Measurements from ENCODE around the gene LYRM1.

Gene LYRM1, protein sequence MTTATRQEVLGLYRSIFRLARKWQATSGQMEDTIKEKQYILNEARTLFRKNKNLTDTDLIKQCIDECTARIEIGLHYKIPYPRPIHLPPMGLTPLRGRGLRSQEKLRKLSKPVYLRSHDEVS

GRCh38 chr16:20900299-20901067, at the start of gene LYRM1, which contains the start of gene DCUN1D3:
LYRM1 (plus strand) TSS chr16:20900771; CDS start chr16:20915556, 14,785 bp downstream.
DCUN1D3 (minus strand) TSS chr16:20900358; CDS start chr16:20862538, 37,820 bp downstream.
- FAIRE-seq (no peak), DNase-seq (ENCODE audit: insufficient read length, low spot score) (peak; percentile 70)
- TF ChIP-seq, protein P1, sequence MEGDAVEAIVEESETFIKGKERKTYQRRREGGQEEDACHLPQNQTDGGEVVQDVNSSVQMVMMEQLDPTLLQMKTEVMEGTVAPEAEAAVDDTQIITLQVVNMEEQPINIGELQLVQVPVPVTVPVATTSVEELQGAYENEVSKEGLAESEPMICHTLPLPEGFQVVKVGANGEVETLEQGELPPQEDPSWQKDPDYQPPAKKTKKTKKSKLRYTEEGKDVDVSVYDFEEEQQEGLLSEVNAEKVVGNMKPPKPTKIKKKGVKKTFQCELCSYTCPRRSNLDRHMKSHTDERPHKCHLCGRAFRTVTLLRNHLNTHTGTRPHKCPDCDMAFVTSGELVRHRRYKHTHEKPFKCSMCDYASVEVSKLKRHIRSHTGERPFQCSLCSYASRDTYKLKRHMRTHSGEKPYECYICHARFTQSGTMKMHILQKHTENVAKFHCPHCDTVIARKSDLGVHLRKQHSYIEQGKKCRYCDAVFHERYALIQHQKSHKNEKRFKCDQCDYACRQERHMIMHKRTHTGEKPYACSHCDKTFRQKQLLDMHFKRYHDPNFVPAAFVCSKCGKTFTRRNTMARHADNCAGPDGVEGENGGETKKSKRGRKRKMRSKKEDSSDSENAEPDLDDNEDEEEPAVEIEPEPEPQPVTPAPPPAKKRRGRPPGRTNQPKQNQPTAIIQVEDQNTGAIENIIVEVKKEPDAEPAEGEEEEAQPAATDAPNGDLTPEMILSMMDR (IDR thresholded peaks at IDR 0.05; ENCODE audit: insufficient read depth, missing control alignments) = no peak

GRCh38 chr16:20850981-20851380, 49.6 kb upstream of the LYRM1 start:
- TF ChIP-seq, protein P1 (IDR thresholded peaks at IDR 0.05; ENCODE audit: insufficient read depth, missing control alignments) = no peak
- FAIRE-seq = no peak
- DNase-seq (ENCODE audit: insufficient read length, low spot score) = no peak

- FAIRE-seq (no peak), DNase-seq (ENCODE audit: insufficient read length, low spot score) (no peak)
- TF ChIP-seq, protein P1 (IDR thresholded peaks at IDR 0.05; ENCODE audit: insufficient read depth, missing control alignments) = no peak
Measured at GRCh38 chr16:20851601-20852000, 49.0 kb upstream of the LYRM1 start.

- DNase-seq (ENCODE audit: insufficient read length, low spot score) (no peak), FAIRE-seq (no peak)
- TF ChIP-seq, protein P1 (IDR thresholded peaks at IDR 0.05; ENCODE audit: insufficient read depth, missing control alignments) = no peak
Measured at GRCh38 chr16:20853143-20853542, 47.4 kb upstream of the LYRM1 start.

GRCh38 chr16:20853981-20854620, 46.5 kb upstream of the LYRM1 start:
- DNase-seq (ENCODE audit: insufficient read length, low spot score) = no peak
- TF ChIP-seq, protein P1 (IDR thresholded peaks at IDR 0.05; ENCODE audit: insufficient read depth, missing control alignments) = no peak
- no peak for FAIRE-seq

GRCh38 chr16:20854963-20855362, 45.6 kb upstream of the LYRM1 start:
- DNase-seq (ENCODE audit: insufficient read length, low spot score) (no peak), FAIRE-seq (no peak)
- TF ChIP-seq, protein P1 (IDR thresholded peaks at IDR 0.05; ENCODE audit: insufficient read depth, missing control alignments) = no peak
